Colonic mucosa (tissue), 2 donors: Measurements from ENCODE around the gene ZNF383. TPM values are rescaled to one million over a fixed set of nuclear protein-coding genes. Genes with fewer than 3 reads are reported as not detected.

Experiments used
- total RNA-seq, 2 donors: library from RNA; stranded (reverse); fragmentation: NEBNext Ultra II Directional in 1 of 2; extraction: Animal tissue kit (Norgen Biotek cat#: 25700) in 1 of 2; gene quantifications; one replicate each; pipeline ENCODE4 v1.2.1, GENCODE V29; 2021
- donor health status: DM: no; HTN: no; CAD: no.
- donor health status: DM: no; HTN: no; CAD: no.

Gene ZNF383
- total RNA-seq, 2 donors from 2014 or later = 5.9 to 7.5 TPM

Other genes starting within 250 kb of the ZNF383 start
- 1 to 10 TPM; 6.3 to 6.7 TPM for gene ZNF420, start 139.8 kb upstream of the ZNF383 start, total RNA-seq
- gene ZNF585A, start 45.5 kb upstream of the ZNF383 start, total RNA-seq = 10 to 100 TPM in 1 of 2 donors, 1 to 10 TPM in 1; 8.4 to 10.2 TPM
- gene ZNF585B, start 7.7 kb upstream of the ZNF383 start, total RNA-seq = 10 to 100 TPM; 10.7 to 15.3 TPM
- gene ZNF527, start 152.9 kb downstream of the ZNF383 start, total RNA-seq = 1 to 10 TPM; 2.4 to 3.0 TPM
- 1 to 10 TPM; 1.1 to 1.4 TPM for gene ZNF569, start 249.2 kb downstream of the ZNF383 start, total RNA-seq